Omental fat pad (tissue), 4 donors: ENCODE results near the gene LGALSL. TPM values are rescaled to one million over a fixed set of nuclear protein-coding genes. Genes with fewer than 3 reads are reported as not detected.

ENCODE experiments used
- ATAC-seq: fragments of 150-250 bp; one replicate; pipeline ENCODE4 v1.9.1; 2016; ENCODE audit warnings: mild to moderate bottlenecking, moderate library complexity; ENCODE audit not compliant: low FRiP score
- DNase-seq: peaks from one replicate; pipeline ENCODE4 v3.0.0-alpha.2; 2019; ENCODE audit warnings: low spot score
- CTCF ChIP-seq, 3 donors: fragments of 450-650 bp; IDR thresholded peaks; one replicate each; pipeline ENCODE4 v1.5.1; 2016 to 2017; ENCODE audit warnings: antibody characterized with exemption in 3 of 3, mild to moderate bottlenecking in 3 of 3, moderate library complexity in 2 of 3
- total RNA-seq, 4 donors: library from RNA; depleted of rRNA; stranded (reverse); fragments of >200 nt; gene quantifications; one replicate each; pipeline ENCODE4 v1.1.0, GENCODE V29; 2016

LGALSL gene
- total RNA-seq, 4 donors from 2014 or later = 7.8 to 15.9 (median 9.3) TPM

DNA sequence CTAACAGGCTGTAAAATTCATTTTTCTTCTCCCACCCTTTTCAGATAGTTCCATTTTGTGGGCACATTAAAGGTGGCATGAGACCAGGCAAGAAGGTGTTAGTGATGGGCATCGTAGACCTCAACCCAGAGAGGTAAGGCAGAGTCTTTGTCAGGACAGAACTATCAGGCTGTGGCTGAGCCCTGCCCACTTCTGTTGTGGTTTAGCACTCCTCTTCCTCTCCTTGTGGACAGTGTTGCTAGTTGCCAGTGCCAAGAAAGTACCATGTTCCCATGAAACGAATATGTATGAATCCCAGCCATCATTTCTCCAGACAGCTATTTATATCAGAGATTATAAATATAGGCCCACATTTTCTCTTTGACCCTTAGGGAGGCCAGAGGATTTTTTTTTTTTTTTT is 1.6 kb downstream of the LGALSL start:
- ATAC-seq (no peak), DNase-seq (no peak)
- no peak for TF ChIP-seq CTCF (IDR thresholded peaks at IDR 0.05)

DNA sequence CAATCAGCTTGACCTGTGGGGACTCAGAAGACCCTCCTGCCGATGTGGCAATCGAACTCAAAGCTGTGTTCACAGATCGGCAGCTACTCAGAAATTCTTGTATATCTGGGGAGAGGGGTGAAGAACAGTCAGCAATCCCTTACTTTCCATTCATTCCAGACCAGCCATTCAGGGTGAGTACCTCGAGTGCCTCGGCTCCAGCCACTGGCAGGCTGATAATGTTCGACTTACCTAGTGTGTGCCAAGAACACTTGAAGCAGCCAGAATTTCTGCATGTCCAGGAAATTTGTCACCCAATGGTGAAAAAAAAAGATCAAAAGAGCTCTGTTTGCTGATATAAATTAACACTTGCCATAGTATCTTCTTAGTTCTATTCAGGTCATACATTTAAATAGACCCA is 2.3 kb downstream of the LGALSL start:
- no peak for ATAC-seq
- no peak for DNase-seq
- TF ChIP-seq CTCF (IDR thresholded peaks at IDR 0.05) = no peak

GRCh38 chr2:64457524-64457923 is 3.6 kb downstream of the LGALSL start:
- DNase-seq (no peak), ATAC-seq (no peak)
- TF ChIP-seq CTCF (IDR thresholded peaks at IDR 0.05) = no peak

DNA sequence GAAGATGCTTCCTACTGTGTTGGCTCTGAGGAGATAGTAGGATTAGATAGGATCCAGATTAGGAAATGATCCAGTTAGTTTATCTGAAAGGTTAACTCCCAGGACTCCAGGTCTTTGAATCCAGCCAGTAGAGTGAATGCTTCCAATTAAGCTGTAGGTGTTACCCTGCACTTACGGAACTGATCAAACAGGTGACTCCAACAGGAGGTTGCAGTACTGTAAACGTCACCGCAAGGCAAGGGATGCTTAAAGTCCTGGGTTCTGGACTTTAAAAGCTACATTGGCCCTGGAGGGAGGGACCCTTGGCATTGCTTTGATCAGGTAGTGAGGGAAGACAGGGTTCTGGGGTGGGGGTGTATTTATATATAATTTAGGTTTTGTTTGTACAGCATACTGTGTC is 5.6 kb downstream of the LGALSL start:
- no peak for TF ChIP-seq CTCF (IDR thresholded peaks at IDR 0.05)
- ATAC-seq (no peak), DNase-seq (no peak)

GRCh38 chr2:64460330-64460729 is 6.4 kb downstream of the LGALSL start:
- ATAC-seq (no peak), DNase-seq (no peak)
- no peak for TF ChIP-seq CTCF (IDR thresholded peaks at IDR 0.05)

- TF ChIP-seq CTCF (IDR thresholded peaks at IDR 0.05) = no peak
- ATAC-seq (no peak), DNase-seq (no peak)
Measured at GRCh38 chr2:64461271-64462058, 7.5 kb downstream of the LGALSL start.

GRCh38 chr2:64462171-64462570 is 8.2 kb downstream of the LGALSL start:
- TF ChIP-seq CTCF (IDR thresholded peaks at IDR 0.05) = no peak
- DNase-seq = no peak
- no peak for ATAC-seq
